Coronary artery (tissue), 2 donors: ENCODE results near the gene SLC25A22.

Experiments
- DNase-seq: peaks from one replicate; pipeline ENCODE4 v3.0.0-alpha.2; 2017; ENCODE audit warnings: low spot score
- H3K27ac ChIP-seq, 2 donors: fragments of 200-600 bp; sonication (generic); one replicate each; pipeline ENCODE4 v1.5.1; 2016 to 2019
- H3K4me3 ChIP-seq: fragments of 200-600 bp; sonication (generic); 2 replicates; pipeline ENCODE4 v1.5.1; 2016; ENCODE audit warnings: mild to moderate bottlenecking, moderate library complexity
- CTCF ChIP-seq: fragments of 200-600 bp; sonication (generic); IDR thresholded peaks from one replicate; pipeline ENCODE4 v1.5.1; 2019; ENCODE audit warnings: antibody characterized with exemption

The SLC25A22 gene

GRCh38 chr11:783581-784015 lies 14.5 kb downstream of the SLC25A22 start:
- no peak for DNase-seq
- peak; percentile 49 for TF ChIP-seq CTCF
- H3K4me3 ChIP-seq: peak overlapping the region; percentile 30
- peak overlapping the region in 1 of 2 donors; percentile 26 for H3K27ac ChIP-seq

DNA sequence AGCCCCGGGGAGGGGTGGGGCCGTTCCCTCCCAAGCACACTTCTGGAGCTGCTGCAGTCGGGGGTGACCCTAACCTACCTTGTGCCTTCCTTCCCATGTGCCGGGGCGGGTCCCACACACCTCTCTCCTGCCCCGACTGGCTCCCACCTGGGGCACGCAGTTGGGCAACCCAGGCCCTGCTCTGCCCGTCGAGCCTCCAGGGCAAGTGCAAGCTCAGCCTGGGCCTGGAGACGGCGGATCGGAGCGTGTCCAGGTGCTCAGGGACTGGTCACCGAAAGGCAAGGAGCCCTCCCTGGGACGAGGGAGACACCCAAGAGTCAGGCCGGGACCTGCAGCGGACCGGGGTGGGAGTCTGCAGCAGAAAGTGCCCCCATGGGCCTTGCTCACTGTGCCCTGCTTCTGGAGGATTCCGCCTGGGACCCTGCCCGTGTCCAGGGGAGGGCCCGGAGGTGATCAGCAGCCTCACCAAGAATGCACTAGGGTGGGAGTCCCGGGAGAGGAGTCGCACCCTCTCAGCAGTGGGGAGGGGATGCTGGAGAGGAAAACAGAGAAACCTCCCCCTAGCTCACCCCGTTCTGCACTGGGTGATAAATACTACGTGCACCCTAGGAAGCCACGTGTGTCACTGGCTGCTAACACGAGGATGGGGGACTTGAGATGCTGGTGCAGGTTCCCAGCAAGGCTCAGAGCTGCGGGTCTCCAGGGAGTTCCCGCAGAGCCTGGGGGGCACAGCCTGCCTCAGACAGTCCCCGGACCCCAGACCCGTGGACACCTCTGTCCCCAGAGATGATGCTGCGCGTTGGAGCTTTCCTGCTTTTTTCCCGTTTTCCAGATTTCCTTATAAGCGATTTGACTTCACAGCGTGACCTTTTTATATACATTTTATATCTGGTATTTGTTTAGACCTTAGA lies 15.6 kb downstream of the SLC25A22 start:
- Histone ChIP-seq H3K27ac (no peak overlapping the region), H3K4me3 (no peak overlapping the region)
- DNase-seq: no peak
- no peak for TF ChIP-seq CTCF

- H3K4me3 ChIP-seq: no peak overlapping the region
- no peak for TF ChIP-seq CTCF
- no peak overlapping the region for H3K27ac ChIP-seq
- DNase-seq: no peak
Observed at GRCh38 chr11:779955-780532, 18.0 kb downstream of the SLC25A22 start.

DNA sequence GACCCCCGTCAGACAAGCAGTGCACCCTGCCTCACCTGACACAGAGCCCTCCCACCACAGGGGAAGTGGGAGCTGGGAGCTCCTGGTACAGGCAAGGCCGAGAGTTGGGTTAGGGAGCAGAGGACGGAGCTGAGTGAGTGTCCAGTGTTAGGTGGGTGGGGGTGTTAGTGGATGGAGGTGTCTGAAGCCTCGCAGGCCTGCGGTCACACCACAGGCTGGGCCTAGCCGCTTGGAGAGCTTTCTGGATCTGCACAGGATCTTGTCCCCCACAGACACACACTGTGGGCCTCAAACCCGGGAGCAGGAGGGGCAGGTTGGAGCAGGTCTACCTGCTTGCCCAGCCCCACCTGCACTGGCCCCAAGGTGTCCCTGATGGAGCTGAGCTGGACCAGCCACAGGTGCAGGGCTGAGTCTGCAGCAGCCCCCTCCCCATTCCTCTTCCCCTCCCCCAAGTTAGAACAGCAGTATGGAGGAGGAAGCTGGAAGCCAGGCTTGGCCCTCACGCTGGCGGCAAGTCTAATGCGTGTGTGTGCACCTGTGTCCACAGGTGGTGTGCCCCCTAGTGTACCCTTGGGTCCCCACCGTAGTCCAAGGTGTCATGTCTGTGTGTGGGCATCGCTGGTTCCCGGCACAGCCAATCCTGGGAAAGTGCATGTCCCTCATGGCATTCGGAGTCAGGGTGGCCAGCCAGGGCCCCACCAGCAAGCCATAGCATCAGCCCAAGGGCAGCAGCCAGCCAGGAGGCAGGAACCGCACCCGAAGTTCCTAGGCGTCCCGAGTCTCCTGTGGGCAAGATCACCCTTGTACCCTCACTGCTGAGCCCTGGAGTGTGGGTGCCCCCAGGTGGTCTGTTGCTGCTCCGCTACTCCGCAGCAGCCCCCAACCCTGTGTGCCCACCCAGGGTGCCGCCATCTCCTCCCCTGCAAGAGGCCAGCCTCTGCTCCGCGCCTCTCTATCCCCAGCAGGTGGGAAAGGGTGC lies 18.8 kb downstream of the SLC25A22 start:
- DNase-seq: no peak
- Histone ChIP-seq H3K4me3 (no peak overlapping the region), H3K27ac (no peak overlapping the region)
- TF ChIP-seq CTCF: no peak

GRCh38 chr11:777288-778255 lies 20.5 kb downstream of the SLC25A22 start, which contains the start of gene GATD1:
TSS of gene GATD1 (minus strand) at chr11:777487. CDS start at chr11:777462, 25 bp downstream.
- peak within 1 kb of the TSS; percentile 63 to 82 for H3K27ac ChIP-seq
- peak; percentile 91 for DNase-seq
- no peak for TF ChIP-seq CTCF
- peak within 1 kb of the TSS; percentile 95 for H3K4me3 ChIP-seq
